ENCODE results near the gene PLCG1.

DNA sequence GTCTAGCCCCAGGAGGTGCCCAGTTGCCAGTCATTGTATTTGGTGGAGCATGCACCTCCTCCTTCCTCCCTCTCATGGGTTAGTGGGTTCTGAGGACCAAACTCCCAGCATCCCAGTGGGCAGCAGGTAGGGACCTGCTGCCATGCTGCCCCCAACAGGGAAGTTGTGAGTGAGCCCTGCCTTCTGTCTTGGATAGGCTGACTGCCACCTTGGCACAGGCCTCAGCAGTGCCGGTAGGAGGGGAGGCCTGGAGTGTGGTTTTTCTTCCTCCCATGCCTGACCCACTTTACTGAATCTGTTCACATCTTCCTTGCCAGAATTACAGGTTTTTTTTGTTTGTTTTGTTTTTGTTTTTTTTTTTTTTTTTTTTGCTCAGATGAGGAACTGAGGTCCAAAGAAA, 24.5 kb downstream of the PLCG1 start:
- TF ChIP-seq CTCF (IDR thresholded peaks at IDR 0.05; ENCODE audit: low read depth, low read length, poor library complexity, severe bottlenecking) (no peak), EZH2phosphoT487 (IDR thresholded peaks at IDR 0.05; ENCODE audit: borderline replicate concordance, low read length) (no peak)

Data from DOHH2 (cell line).